Subcutaneous abdominal adipose tissue (tissue), 5 donors: ENCODE measurements around the gene XPNPEP1.

Experiments
- H3K27ac ChIP-seq: one replicate; pipeline ENCODE4 v1.7.0; 2013; ENCODE audit warnings: low read depth, mild to moderate bottlenecking, inconsistent platforms, low read length, moderate library complexity
- H3K27me3 ChIP-seq, 5 donors: one replicate each; pipeline ENCODE4 v1.7.0; 2013; ENCODE audit warnings: low read length in 5 of 5, inconsistent platforms in 1 of 5; ENCODE audit not compliant: control insufficient read depth in 5 of 5, insufficient read depth in 4 of 5
- H3K36me3 ChIP-seq, 5 donors: one replicate each; pipeline ENCODE4 v1.7.0; 2013; ENCODE audit warnings: low read length in 5 of 5; ENCODE audit not compliant: control insufficient read depth in 5 of 5, insufficient read depth in 5 of 5
- H3K4me1 ChIP-seq, 5 donors: one replicate each; pipeline ENCODE4 v1.7.0; 2013; ENCODE audit warnings: low read length in 5 of 5, mild to moderate bottlenecking in 3 of 5, moderate library complexity in 1 of 5; ENCODE audit not compliant: control insufficient read depth in 5 of 5, insufficient read depth in 5 of 5
- H3K4me3 ChIP-seq, 5 donors: one replicate each; pipeline ENCODE4 v1.7.0; 2013; ENCODE audit warnings: low read length in 5 of 5, low read depth in 1 of 5
- H3K9ac ChIP-seq, 5 donors: one replicate each; pipeline ENCODE4 v1.7.0; 2013; ENCODE audit warnings: low read length in 5 of 5, mild to moderate bottlenecking in 4 of 5, moderate library complexity in 3 of 5
- H3K9me3 ChIP-seq, 5 donors: one replicate each; pipeline ENCODE4 v1.7.0; 2013; ENCODE audit warnings: low read length in 5 of 5; ENCODE audit not compliant: control insufficient read depth in 5 of 5
- donor health status: healthy.
- donor health status: healthy.
- donor health status: healthy.
- donor health status: healthy.
- donor health status: healthy.

XPNPEP1 gene

DNA sequence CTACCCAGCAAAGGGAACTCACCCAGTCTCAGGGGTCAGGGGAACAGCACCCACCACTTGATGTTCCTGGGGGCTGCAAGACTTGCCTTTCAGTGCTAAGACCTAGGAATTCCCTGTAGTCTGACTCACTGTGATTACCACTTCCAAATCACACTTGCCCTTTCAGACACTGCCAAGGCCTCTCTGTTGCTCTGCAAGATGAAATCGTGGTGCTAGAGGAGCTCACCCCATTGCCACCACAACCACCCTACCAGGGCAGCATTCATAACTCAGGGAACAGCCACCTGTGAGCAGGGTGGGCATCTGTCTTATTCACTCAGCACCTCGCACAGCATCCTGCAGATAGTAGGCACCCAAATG, 36.5 kb downstream of the XPNPEP1 start:
- Histone ChIP-seq H3K9ac (no peak overlapping the region), H3K27ac (no peak overlapping the region), H3K36me3 (peaks cover 4 to 73% (median 45%) of the 10 kb centered on the region in 5 donors)

DNA sequence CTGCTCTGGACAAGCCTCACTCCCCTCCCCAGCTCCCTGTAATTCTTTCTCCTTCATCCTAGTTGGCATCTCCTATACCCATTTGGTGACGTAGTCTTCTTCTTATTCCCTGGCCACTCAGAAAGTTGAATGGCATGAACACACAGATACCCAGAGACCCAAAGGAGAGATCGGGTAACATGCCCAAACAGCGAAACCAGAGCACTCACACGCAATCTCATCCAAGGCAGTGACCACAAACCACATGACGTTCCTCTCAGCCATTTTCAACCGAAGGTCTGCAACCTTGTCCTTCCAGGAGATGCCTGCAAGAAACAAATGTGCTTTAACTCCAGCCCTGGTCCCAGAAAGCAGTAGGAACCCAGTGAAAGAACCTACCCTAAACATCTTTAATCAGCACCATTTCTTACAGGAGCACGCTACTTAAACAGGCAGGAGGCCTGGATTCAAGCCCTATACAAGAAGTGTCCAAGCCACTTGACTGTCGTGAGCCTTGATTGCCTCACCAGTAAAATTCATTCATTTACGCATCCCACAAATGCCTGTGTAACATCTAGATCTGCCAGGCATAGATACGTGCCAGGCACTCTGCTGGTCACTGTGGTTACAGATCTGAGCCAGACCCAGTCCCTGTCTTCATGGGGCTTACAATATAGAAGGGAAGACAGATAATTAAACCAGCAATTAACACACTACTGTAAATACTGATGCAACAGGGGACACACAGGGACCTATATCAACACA, 37.1 kb downstream of the XPNPEP1 start:
- no peak overlapping the region for H3K4me3 ChIP-seq
- H3K9ac ChIP-seq, result no peak overlapping the region
- no peak overlapping the region for H3K27ac ChIP-seq
- H3K4me1 ChIP-seq, result peaks cover 0 to 23% (median 17%) of the 10 kb centered on the region in 5 donors
- no peaks in the 10 kb centered on the region for H3K27me3 ChIP-seq
- no peaks in the 10 kb centered on the region for H3K9me3 ChIP-seq
- H3K36me3 ChIP-seq, result peaks cover 4 to 73% (median 50%) of the 10 kb centered on the region in 5 donors

More for the DNA sequence above, 36.5 kb downstream of the XPNPEP1 start:
- Histone ChIP-seq H3K4me1 (peaks cover 0 to 29% (median 22%) of the 10 kb centered on the region in 5 donors), H3K27me3 (no peaks in the 10 kb centered on the region), H3K4me3 (no peak overlapping the region), H3K9me3 (no peaks in the 10 kb centered on the region)

GRCh38 chr10:109883859-109884771, 39.2 kb downstream of the XPNPEP1 start:
- H3K27me3 ChIP-seq, result no peaks in the 10 kb centered on the region
- H3K9me3 ChIP-seq, result no peaks in the 10 kb centered on the region
- H3K4me3 ChIP-seq, result peak overlapping the region in 1 of 5 donors; percentile 19
- H3K36me3 ChIP-seq, result peaks cover 11 to 82% (median 60%) of the 10 kb centered on the region in 5 donors
- no peak overlapping the region for H3K27ac ChIP-seq
- H3K9ac ChIP-seq, result peak overlapping the region in 3 of 5 donors; percentile 5 to 50 (median 32)
- H3K4me1 ChIP-seq, result peaks cover 0 to 12% (median 9%) of the 10 kb centered on the region in 5 donors

DNA sequence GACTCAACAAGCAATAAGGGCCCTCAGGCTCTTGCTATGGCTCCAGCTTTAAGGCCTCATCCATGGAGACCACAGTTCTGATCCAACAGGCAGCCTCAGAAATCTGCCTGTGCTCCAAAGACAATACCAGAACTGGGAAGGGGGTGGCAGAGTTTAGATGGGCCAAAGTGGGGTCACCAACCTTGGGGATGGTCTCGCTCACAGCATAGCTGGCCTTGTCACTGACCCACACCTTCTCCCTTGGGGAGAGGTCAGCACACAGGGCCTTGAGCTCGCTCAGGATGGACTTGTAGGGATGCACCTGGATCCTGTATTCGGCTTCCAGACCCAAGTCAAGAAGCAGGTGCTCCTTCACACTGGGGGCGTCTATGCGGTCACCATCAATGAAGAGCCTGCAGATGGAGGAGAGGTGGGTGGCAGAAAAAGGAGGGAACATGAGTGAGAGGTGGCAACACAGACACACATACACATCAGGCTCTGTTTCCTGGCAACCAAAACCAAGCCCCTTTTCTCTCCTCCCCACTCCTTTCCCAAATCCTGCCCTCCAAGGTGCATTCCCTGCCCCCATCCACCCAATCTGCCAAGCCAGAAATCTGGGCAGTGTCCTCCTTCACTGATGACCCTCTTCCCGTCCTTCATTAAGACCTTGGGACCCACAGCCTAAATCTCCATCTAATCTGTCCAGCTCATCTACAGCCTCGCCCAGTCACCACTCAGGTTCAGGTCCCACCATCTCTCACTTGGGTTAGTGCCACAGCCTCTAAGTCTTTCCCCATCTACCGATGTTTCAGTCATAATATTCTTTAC, 40.9 kb downstream of the XPNPEP1 start:
- Histone ChIP-seq H3K36me3 (peaks cover 15 to 78% (median 52%) of the 10 kb centered on the region in 5 donors), H3K27ac (no peak overlapping the region), H3K9me3 (no peaks in the 10 kb centered on the region), H3K9ac (no peak overlapping the region), H3K4me3 (no peak overlapping the region), H3K27me3 (no peaks in the 10 kb centered on the region), H3K4me1 (peaks cover 0 to 12% (median 9%) of the 10 kb centered on the region in 5 donors)

DNA sequence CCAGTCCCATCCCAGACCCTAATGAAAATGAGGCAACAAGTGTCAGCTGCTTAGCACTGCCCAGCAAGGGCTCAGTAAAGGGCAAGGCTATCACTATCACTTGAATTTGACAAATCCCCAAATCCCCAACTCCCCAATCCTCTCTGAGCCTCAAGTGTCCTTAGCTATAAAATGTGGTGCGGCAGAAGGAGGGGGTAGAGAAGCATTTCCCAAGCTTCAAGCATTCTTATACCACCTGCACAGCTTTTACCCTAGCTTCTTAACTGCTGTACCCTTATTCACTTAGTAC, 41.6 kb downstream of the XPNPEP1 start:
- Histone ChIP-seq H3K9me3 (no peaks in the 10 kb centered on the region), H3K36me3 (peaks cover 15 to 78% (median 53%) of the 10 kb centered on the region in 5 donors), H3K9ac (no peak overlapping the region), H3K4me1 (peaks cover 0 to 11% (median 9%) of the 10 kb centered on the region in 5 donors), H3K27ac (no peak overlapping the region), H3K27me3 (no peaks in the 10 kb centered on the region), H3K4me3 (no peak overlapping the region)

- peaks cover 15 to 78% (median 53%) of the 10 kb centered on the region in 5 donors for H3K36me3 ChIP-seq
- H3K27ac ChIP-seq, result no peak overlapping the region
- H3K9ac ChIP-seq, result no peak overlapping the region
- H3K27me3 ChIP-seq, result no peaks in the 10 kb centered on the region
- H3K9me3 ChIP-seq, result no peaks in the 10 kb centered on the region
- peaks cover 0 to 10% (median 7%) of the 10 kb centered on the region in 5 donors for H3K4me1 ChIP-seq
- H3K4me3 ChIP-seq, result no peak overlapping the region
Observed at GRCh38 chr10:109880886-109881768, 42.2 kb downstream of the XPNPEP1 start.

GRCh38 chr10:109877546-109877945, 45.8 kb downstream of the XPNPEP1 start:
- H3K27ac ChIP-seq, result no peak overlapping the region
- no peaks in the 10 kb centered on the region for H3K9me3 ChIP-seq
- no peak overlapping the region for H3K9ac ChIP-seq
- H3K4me1 ChIP-seq, result no peaks in the 10 kb centered on the region
- H3K4me3 ChIP-seq, result no peak overlapping the region
- H3K27me3 ChIP-seq, result no peaks in the 10 kb centered on the region
- H3K36me3 ChIP-seq, result peaks cover 21 to 85% (median 74%) of the 10 kb centered on the region in 5 donors

- peaks cover 21 to 85% (median 73%) of the 10 kb centered on the region in 5 donors for H3K36me3 ChIP-seq
- no peak overlapping the region for H3K9ac ChIP-seq
- no peaks in the 10 kb centered on the region for H3K27me3 ChIP-seq
- H3K4me3 ChIP-seq, result no peak overlapping the region
- no peaks in the 10 kb centered on the region for H3K9me3 ChIP-seq
- H3K4me1 ChIP-seq, result peaks cover 0 to 5% (median 0%) of the 10 kb centered on the region in 5 donors
- no peak overlapping the region for H3K27ac ChIP-seq
Observed at GRCh38 chr10:109875828-109876821, 47.2 kb downstream of the XPNPEP1 start.
